Measurements from ENCODE around the gene FHIT.

Gene FHIT

GRCh38 chr3:59970376-59970775 is 1280.9 kb downstream of the FHIT start:
- no peak overlapping the region for H3K4me3 ChIP-seq
- no peak for DNase-seq
- H3K27ac ChIP-seq = no peak overlapping the region
- H3K4me1 ChIP-seq = no peaks in the 10 kb centered on the region
- no peaks in the 10 kb centered on the region for H3K27me3 ChIP-seq
- H3K9me3 ChIP-seq = no peaks in the 10 kb centered on the region
- no peak for TF ChIP-seq CTCF (IDR thresholded peaks at IDR 0.05)
- intact Hi-C loops (cut with DNase I; ENCODE audit: low total_unique reads) = no loop called here
- no peaks in the 10 kb centered on the region for H3K36me3 ChIP-seq

- no peak for DNase-seq
These were observed 1282.7 kb downstream of the FHIT start for GRCh38 chr3:59968513-59969045.

GRCh38 chr3:59963676-59964075 is 1287.6 kb downstream of the FHIT start:
- intact Hi-C loops (cut with DNase I; ENCODE audit: low total_unique reads) = no loop called here
- no peak for DNase-seq
- Histone ChIP-seq H3K4me3 (no peak overlapping the region), H3K9me3 (no peaks in the 10 kb centered on the region), H3K4me1 (peaks cover 0 to 4% (median 0%) of the 10 kb centered on the region in 4 donors), H3K27ac (no peak overlapping the region), H3K27me3 (no peaks in the 10 kb centered on the region), H3K36me3 (no peaks in the 10 kb centered on the region)
- no peak for TF ChIP-seq CTCF (IDR thresholded peaks at IDR 0.05)

More at GRCh38 chr3:59968513-59969045, 1282.7 kb downstream of the FHIT start:
- Histone ChIP-seq H3K9me3 (no peaks in the 10 kb centered on the region), H3K4me3 (no peak overlapping the region), H3K4me1 (peaks cover 0 to 4% (median 0%) of the 10 kb centered on the region in 4 donors), H3K27ac (no peak overlapping the region), H3K27me3 (no peaks in the 10 kb centered on the region), H3K36me3 (no peaks in the 10 kb centered on the region)
- intact Hi-C loops (cut with DNase I; ENCODE audit: low total_unique reads) = no loop called here
- TF ChIP-seq CTCF (IDR thresholded peaks at IDR 0.05) = no peak

- Histone ChIP-seq H3K4me1 (no peaks in the 10 kb centered on the region), H3K27me3 (no peaks in the 10 kb centered on the region), H3K4me3 (no peak overlapping the region), H3K36me3 (no peaks in the 10 kb centered on the region), H3K9me3 (no peaks in the 10 kb centered on the region), H3K27ac (no peak overlapping the region)
- no peak for TF ChIP-seq CTCF (IDR thresholded peaks at IDR 0.05)
- DNase-seq = no peak
- intact Hi-C loops (cut with DNase I; ENCODE audit: low total_unique reads) = no loop called here
These were observed 1294.1 kb downstream of the FHIT start for GRCh38 chr3:59957150-59957549.

GRCh38 chr3:59953104-59953503 is 1298.1 kb downstream of the FHIT start:
- intact Hi-C loops (cut with DNase I; ENCODE audit: low total_unique reads) = no loop called here
- H3K27ac ChIP-seq = no peak overlapping the region
- H3K9me3 ChIP-seq = no peaks in the 10 kb centered on the region
- no peaks in the 10 kb centered on the region for H3K27me3 ChIP-seq
- no peak for TF ChIP-seq CTCF (IDR thresholded peaks at IDR 0.05)
- H3K36me3 ChIP-seq = no peaks in the 10 kb centered on the region
- no peak overlapping the region for H3K4me3 ChIP-seq
- no peaks in the 10 kb centered on the region for H3K4me1 ChIP-seq
- no peak for DNase-seq

GRCh38 chr3:59949311-59949710 is 1301.9 kb downstream of the FHIT start:
- Histone ChIP-seq H3K9me3 (no peaks in the 10 kb centered on the region), H3K27ac (no peak overlapping the region), H3K27me3 (no peaks in the 10 kb centered on the region), H3K36me3 (no peaks in the 10 kb centered on the region), H3K4me1 (no peaks in the 10 kb centered on the region), H3K4me3 (no peak overlapping the region)
- no peak for DNase-seq
- intact Hi-C loops (cut with DNase I; ENCODE audit: low total_unique reads) = no loop called here
- no peak for TF ChIP-seq CTCF (IDR thresholded peaks at IDR 0.05)

Measured in tibial artery (tissue), 4 donors.